Fibroblast of peridontal ligament (primary cell): ENCODE data around the gene AK9.

Source experiments
- DNase-seq: peaks from one replicate; pipeline ENCODE4 v3.0.0-alpha.2; 2010; ENCODE audit errors: extremely low read depth

The AK9 gene

GRCh38 chr6:109512271-109512817 is 178.7 kb downstream of the AK9 start:
- DNase-seq = no peak

- no peak for DNase-seq
Observed at GRCh38 chr6:109511832-109512231, 179.2 kb downstream of the AK9 start.

- DNase-seq = no peak
Observed at GRCh38 chr6:109510358-109510757, 180.6 kb downstream of the AK9 start.

- no peak for DNase-seq
Observed at GRCh38 chr6:109508166-109508860, 182.7 kb downstream of the AK9 start.

GRCh38 chr6:109507490-109508072 is 183.4 kb downstream of the AK9 start:
- no peak for DNase-seq

- no peak for DNase-seq
Observed at GRCh38 chr6:109506841-109507240, 184.2 kb downstream of the AK9 start.

- DNase-seq = no peak
Observed at GRCh38 chr6:109506314-109506713, 184.7 kb downstream of the AK9 start.

- DNase-seq = no peak
Observed at GRCh38 chr6:109503327-109504224, 187.4 kb downstream of the AK9 start.

GRCh38 chr6:109498936-109499335 is 192.1 kb downstream of the AK9 start:
- no peak for DNase-seq

- DNase-seq = no peak
Observed at GRCh38 chr6:109498052-109498451, 192.9 kb downstream of the AK9 start.

- peak; percentile 47 for DNase-seq
Observed at GRCh38 chr6:109496036-109496772, 194.8 kb downstream of the AK9 start.

- no peak for DNase-seq
Observed at GRCh38 chr6:109493865-109494264, 197.1 kb downstream of the AK9 start.

GRCh38 chr6:109491207-109491938 is 199.6 kb downstream of the AK9 start:
- peak; percentile 30 for DNase-seq

- DNase-seq = no peak
Observed at GRCh38 chr6:109490713-109491112, 200.3 kb downstream of the AK9 start.

- no peak for DNase-seq
Observed at GRCh38 chr6:109488001-109488400, 203.0 kb downstream of the AK9 start.

- no peak for DNase-seq
Observed at GRCh38 chr6:109486068-109486467, 204.9 kb downstream of the AK9 start.

GRCh38 chr6:109485266-109485935 is 205.6 kb downstream of the AK9 start:
- DNase-seq = no peak

- DNase-seq = peak; percentile 25
Observed at GRCh38 chr6:109484122-109484521, 206.9 kb downstream of the AK9 start.

- peak; percentile 8 for DNase-seq
Observed at GRCh38 chr6:109483735-109484057, 207.3 kb downstream of the AK9 start.

- DNase-seq = peak; percentile 74
Observed at GRCh38 chr6:109482905-109483734, 207.9 kb downstream of the AK9 start, which contains the start of gene ZBTB24. Gene ZBTB24, minus strand, starts transcription at chr6:109483219. Its CDS starts 1,193 bp downstream, at chr6:109482026.
